DMS79 treated with DMSO at 0.1 percent for 48 hours (cell line): ENCODE data around the gene ANAPC2.

ENCODE experiments used
- DNase-seq: peaks from one replicate; lab custom pipeline; 2025; lab: John Stamatoyannopoulos, UW

The ANAPC2 gene

DNA sequence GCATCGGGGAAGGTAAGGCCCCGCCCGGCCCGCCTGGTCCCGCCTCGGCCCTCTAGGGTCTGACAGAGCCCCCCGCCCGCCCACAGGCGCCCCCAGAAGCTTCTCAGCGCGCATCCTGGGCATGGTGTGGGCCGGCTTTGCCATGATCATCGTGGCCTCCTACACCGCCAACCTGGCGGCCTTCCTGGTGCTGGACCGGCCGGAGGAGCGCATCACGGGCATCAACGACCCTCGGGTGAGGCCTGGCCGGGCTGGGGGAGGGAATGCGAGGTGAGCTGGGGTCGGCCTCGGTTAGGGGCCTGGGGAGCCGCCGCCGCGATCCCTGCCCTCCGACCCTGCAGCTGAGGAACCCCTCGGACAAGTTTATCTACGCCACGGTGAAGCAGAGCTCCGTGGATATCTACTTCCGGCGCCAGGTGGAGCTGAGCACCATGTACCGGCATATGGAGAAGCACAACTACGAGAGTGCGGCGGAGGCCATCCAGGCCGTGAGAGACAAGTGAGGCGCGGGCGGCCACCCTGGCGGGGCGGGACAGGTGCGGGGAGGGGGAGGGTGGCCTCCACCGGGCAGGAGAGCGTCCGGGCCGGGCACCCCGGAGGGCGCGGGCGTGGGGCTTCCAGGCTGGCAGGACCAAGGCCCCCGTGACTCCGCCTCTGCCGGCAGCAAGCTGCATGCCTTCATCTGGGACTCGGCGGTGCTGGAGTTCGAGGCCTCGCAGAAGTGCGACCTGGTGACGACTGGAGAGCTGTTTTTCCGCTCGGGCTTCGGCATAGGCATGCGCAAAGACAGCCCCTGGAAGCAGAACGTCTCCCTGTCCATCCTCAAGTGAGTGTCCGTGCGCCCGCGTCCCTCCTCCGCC is 25.6 kb downstream of the ANAPC2 start:
- DNase-seq, result no peak

- DNase-seq, result peak; percentile 56
Measured at GRCh38 chr9:137161558-137162486, 26.5 kb downstream of the ANAPC2 start.

DNA sequence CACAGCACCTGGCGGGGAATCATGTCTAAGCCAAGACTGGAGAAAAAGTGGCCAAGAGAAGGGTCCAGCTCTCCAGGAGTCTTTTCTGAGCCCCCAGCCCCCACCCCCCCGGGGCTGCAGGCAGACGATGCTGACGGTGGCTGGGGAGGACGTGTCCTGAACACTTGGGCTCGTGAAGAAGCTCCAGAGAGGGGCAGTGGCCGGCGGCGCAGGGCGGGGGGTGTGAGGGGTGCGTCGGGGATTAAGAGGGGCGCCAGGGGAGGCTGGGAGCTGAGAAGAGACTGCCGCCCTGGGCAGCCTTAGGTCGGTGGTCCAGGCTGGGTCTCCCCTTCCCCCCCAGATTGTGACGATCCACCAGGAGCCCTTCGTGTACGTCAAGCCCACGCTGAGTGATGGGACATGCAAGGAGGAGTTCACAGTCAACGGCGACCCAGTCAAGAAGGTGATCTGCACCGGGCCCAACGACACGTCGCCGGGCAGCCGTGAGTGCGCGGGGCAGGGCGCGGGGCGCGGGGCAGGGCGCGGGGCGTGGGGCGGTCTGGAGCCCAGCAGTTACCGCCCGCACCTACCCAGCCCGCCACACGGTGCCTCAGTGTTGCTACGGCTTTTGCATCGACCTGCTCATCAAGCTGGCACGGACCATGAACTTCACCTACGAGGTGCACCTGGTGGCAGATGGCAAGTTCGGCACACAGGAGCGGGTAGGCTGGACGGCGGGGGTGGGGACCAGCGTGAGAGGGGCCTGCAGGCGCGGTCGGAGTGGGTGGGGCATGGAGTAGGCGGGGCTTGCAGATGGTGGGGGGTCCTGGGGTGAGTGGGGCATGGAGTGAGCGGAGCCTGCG is 27.4 kb downstream of the ANAPC2 start:
- DNase-seq, result peak; percentile 63

GRCh38 chr9:137160054-137160425 is 28.3 kb downstream of the ANAPC2 start:
- DNase-seq, result no peak

GRCh38 chr9:137159105-137160053 is 29.0 kb downstream of the ANAPC2 start:
- DNase-seq, result no peak

GRCh38 chr9:137158625-137159024 is 29.7 kb downstream of the ANAPC2 start:
- no peak for DNase-seq

DNA sequence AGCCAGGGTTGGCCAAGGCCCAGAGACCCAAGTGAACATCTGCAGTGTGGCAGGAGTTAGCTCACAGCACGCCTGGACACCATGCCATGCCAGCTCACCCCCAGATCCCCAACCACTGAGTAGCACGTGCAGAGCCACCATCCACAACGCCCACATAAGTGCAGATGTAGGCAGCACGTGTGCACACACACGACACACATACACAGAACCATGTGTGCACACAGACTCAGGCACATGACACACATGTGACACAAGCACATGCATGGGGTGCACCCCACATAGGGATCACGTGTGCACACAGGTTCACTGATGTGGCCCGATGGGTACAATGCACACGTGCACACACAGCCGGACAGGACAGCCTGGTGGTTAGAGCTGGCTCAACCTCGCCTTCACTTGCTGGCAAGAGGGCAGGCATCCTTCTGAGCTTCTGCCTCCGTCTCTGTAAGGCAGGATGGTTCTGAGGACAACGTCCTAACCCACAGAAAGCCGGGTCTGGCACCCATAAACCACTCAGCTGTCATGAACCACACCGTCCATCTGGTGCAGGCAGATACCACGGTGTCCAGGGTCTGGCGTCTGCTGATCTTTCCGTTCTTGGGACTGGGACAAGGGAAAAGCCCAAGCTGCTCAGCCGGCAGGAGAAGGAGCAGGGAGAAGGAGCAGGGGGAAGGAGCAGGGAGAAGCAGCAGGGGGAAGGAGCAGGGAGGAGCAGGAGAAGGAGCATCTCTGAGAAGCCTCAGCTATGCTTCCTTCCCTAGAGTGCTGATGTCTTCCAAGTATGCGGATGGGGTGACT is 30.5 kb downstream of the ANAPC2 start:
- no peak for DNase-seq

DNA sequence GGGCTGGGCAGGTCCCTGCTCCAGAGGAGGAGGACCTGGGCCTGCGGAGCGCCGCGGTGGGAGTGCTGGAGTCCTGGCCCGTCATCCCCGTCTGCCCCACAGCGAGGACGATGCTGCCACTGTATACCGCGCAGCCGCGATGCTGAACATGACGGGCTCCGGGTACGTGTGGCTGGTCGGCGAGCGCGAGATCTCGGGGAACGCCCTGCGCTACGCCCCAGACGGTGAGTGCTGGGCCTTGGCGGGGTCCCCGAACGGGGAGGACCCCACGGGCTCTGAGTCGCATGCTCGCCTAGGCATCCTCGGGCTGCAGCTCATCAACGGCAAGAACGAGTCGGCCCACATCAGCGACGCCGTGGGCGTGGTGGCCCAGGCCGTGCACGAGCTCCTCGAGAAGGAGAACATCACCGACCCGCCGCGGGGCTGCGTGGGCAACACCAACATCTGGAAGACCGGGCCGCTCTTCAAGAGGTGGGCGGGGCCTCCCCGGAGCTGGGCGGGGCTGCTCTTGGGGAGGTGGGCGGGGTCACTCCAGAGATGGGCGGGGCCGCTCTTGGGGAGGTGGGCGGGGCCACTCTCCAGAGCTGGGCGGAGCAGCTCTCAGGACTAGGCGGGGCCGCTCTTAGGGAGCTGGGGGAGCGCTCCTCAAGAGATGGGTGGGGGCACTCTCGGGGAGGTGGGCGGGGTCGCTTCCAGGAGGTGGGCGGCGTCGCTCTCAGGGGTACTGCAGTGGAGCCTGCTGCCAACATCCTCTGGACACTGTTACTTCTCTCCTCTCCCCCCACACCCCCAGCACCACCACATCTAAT is 31.6 kb downstream of the ANAPC2 start:
- DNase-seq, result no peak

DNA sequence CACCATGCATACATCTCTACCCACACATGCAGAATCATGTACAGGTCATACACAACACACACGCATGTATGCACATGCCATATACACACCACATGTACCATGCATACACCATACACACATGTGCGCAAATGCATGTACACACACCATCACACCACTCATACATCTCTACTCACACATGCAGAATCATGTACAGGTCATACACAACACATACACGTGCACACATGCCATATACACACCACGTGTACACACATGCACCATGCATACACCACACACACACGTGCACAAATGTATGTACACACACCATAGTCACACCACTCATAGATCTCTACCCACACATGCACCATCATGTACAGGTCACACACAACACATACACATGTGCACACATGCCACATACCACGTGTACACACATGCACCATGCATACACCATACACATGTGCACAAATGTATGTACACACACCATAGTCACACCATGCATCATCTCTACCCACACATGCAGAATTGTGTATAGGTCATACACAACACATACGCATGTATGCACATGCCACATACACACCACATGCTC is 35.4 kb downstream of the ANAPC2 start:
- no peak for DNase-seq

DNA sequence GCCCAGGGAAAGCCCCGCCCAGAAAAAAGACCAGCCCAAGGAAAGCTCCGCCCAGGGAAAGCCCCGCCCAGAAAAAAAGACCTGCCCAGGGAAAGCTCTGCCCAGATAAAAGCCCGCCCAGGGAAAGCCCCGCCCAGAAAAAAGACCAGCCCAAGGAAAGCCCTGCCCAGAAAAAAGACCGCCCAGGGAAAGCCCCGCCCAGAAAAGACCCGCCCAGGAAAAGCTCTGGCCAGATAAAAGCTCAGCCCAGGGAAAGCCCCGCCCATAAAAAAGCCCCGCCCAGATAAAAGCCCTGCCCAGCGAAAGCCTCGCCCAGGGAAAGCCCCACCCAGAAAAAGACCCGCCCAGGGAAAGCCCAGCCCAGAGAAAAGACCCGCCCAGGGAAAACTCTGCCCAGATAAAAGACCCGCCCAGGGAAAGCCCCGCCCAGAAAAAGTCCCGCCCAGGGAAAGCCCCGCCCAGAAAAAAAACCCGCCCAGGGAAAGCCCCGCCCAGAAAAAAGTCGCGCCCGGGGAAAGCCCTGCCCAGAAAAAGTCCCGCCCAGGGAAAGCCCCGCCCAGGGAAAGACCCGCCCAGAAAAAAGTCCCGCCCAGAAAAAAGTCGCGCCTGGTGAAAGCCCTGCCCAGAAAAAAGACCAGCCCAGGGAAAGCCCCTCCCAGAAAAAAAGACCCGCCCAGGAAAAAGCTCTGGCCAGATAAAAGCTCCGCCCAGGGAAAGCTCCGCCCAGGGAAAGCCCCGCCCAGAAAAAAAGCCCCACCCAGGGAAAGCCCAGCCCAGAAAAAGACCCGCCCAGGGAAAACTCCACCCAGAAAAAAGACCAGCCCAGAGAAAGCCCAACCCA is 37.5 kb downstream of the ANAPC2 start:
- DNase-seq, result no peak

DNA sequence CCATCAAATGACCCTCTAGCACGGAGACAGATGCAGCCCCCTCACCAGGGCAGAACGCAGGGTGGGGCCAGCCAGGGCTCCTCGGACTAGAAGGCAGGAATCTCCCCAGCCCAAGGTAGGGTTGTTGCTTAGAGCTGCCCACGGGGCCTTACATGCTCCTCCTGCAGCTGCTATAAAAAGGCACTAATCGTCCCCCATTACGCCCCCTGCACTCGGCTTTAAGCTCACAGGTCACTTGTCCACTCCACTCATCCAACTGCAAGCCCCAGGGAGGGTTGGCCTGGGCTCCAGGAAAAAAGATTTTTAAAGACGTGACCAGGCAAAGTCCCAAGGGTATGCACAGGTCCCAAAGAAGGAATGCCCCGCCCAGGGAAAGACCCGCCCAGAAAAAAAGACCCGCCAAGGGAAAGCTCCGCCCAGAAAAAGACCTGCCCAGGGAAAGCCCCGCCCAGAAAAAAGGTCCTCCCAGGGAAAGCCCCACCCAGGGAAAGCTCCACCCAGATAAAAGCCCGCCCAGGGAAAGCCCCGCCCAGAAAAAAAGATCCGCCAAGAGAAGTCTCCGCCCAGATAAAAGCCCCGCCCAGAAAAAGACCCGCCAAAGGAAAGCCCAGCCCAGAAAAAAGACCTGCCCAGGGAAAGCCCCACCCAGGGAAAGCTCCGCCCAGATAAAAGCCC is 38.3 kb downstream of the ANAPC2 start:
- DNase-seq, result no peak

- DNase-seq, result no peak
Measured at GRCh38 chr9:137149363-137149762, 39.0 kb downstream of the ANAPC2 start.

GRCh38 chr9:137148661-137149060 is 39.7 kb downstream of the ANAPC2 start:
- DNase-seq, result peak; percentile 97

- DNase-seq, result no peak
Measured at GRCh38 chr9:137148242-137148641, 40.1 kb downstream of the ANAPC2 start.

GRCh38 chr9:137147793-137148160 is 40.6 kb downstream of the ANAPC2 start:
- DNase-seq, result peak; percentile 45

DNA sequence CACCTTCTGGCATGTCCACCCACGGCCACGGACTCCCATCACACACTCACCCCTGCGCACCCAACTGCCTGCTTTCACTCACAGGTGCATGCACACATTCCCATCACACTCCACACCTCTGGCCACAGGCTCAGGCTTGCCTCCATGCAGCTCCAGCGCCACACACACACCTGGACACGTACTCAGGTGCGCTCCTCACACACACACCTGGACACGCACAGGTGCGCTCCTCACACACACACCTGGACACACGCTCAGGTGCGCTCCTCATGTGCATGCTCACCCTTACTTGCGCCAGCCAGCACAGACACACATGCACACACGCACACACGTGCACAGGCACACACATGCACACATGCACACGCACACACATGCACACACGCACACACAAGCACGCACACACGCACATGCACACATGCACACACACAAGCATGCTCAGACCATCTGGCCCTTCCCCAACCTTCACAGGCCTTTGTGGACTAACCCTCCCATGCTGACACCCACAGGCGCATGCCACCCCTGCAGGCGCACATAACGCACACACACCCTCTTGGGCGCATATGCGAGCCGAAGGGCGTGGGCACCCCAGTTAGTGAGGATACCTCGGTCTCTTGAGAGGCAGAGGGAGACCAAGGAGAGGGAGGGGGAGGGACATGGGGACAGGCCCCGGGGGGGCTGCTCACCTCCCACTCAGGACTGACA is 41.1 kb downstream of the ANAPC2 start:
- no peak for DNase-seq

DNA sequence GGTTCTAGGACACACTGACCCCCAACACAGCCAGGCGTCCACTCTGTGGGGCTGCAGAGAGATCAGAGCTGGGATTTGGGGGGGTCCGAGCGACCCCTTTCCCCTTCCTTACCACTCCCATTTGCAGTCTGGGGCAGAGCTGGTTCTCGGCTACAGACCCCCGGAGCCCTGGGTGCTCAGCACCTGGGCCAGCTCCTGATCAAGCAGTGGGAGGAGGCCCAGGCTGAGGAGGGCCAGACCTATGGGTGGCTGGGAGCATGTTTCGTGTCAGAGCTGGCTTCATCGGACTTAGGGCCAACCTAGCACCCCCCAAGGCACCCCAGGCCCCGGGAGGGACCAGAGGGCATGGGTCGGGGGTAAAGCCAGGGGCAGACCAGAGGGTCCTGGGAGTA is 41.8 kb downstream of the ANAPC2 start:
- no peak for DNase-seq
